Measurements from ENCODE around the gene BLNK.
A peak's percentile ranks its signal among the peaks of the same experiment; 100 is the strongest.

The BLNK gene

DNA sequence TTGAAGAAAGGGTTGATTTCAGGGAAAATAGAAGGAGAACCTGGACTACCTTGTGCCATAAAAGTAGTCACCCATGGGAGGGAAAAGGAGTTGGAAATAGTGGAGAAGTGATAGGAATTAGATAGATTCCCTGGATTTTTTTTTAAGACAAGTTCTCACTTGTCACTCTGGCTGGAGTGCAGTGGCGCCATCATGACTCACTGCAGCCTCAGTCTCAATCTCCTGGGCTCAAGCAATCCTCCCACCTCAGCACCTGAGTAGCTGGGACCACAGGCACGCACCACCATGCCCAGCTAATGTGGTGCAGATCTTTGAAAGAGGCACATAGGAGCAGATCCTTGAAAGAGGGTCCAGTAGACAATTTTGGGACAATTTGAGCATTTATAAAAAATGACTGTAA is 9.5 kb upstream of the BLNK start:
- TF ChIP-seq, protein P1, sequence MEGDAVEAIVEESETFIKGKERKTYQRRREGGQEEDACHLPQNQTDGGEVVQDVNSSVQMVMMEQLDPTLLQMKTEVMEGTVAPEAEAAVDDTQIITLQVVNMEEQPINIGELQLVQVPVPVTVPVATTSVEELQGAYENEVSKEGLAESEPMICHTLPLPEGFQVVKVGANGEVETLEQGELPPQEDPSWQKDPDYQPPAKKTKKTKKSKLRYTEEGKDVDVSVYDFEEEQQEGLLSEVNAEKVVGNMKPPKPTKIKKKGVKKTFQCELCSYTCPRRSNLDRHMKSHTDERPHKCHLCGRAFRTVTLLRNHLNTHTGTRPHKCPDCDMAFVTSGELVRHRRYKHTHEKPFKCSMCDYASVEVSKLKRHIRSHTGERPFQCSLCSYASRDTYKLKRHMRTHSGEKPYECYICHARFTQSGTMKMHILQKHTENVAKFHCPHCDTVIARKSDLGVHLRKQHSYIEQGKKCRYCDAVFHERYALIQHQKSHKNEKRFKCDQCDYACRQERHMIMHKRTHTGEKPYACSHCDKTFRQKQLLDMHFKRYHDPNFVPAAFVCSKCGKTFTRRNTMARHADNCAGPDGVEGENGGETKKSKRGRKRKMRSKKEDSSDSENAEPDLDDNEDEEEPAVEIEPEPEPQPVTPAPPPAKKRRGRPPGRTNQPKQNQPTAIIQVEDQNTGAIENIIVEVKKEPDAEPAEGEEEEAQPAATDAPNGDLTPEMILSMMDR (conservative IDR thresholded peaks at IDR 0.05; ENCODE audit: low read depth) = no peak
- ChIA-PET POLR2A (ENCODE audit: low non-redundant PET) (no interaction called here), CTCF (interaction anchor here (0.5 to 1.3 kb wide), 7 partner anchors 10 to 574 kb away, joined by 3 to 6 read pairs (median 3); partner anchors contain the start of gene BLNK)
- H3K27ac ChIP-seq = no peak overlapping the region
- peak; percentile 61 for DNase-seq (ENCODE audit: low spot score)

DNA sequence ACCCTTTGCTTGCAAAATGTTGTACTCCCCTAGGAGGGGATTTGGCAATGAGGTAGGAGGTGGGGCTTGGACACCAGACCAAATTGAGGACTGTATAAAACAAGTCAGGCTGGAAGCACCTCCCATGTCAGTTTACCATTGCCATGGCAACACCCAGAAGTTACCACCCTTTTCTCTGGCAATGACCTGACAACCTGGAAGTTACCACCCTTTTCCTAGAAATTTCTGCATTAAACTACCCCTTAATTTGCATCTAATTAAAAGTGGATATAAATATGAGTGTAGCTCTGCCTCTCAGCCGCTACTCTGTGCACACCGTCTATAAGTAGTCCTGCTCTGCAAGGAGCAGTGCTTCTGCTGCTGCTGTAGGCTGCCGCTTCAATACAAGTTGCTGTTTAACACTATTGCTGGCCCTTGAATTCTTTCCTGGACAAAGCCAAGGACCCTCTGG is 7.8 kb upstream of the BLNK start:
- TF ChIP-seq, protein P1 (conservative IDR thresholded peaks at IDR 0.05; ENCODE audit: low read depth) = no peak
- no peak overlapping the region for H3K27ac ChIP-seq
- no peak for DNase-seq (ENCODE audit: low spot score)
- CTCF ChIA-PET = interaction anchor here (0.6 to 0.7 kb wide), 2 partner anchors 55 to 284 kb away, joined by 3 to 5 read pairs; no protein-coding TSS in a partner anchor
- POLR2A ChIA-PET (ENCODE audit: low non-redundant PET) = interaction anchor here (0.6 kb wide), 1 partner anchor 1850 kb away, joined by 3 read pairs; no protein-coding TSS in a partner anchor

DNA sequence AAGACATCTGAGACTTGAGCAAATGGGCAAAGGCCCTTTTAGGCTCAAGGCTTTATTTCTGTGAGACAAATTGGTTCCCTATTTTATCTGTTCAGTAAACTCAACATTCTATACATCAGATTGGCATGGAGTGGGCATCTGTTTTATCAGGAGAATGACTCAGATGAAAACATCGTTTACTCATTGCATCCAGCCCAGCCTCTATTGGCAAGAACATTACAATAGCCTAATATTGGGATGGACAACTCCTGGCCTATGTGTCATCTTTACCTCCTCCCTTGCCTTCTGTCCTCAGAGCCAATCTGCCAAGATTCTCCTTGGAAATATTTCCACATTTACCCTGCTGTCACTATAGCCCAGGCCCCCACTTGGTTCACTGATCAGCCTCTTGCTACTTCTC is 5.5 kb upstream of the BLNK start:
- CTCF ChIA-PET = interaction anchor here (0.7 to 1.0 kb wide), 2 partner anchors 39 to 47 kb away, joined by 3 to 4 read pairs; no protein-coding TSS in a partner anchor
- POLR2A ChIA-PET (ENCODE audit: low non-redundant PET) = no interaction called here
- no peak overlapping the region for H3K27ac ChIP-seq
- TF ChIP-seq, protein P1 (conservative IDR thresholded peaks at IDR 0.05; ENCODE audit: low read depth) = no peak
- DNase-seq (ENCODE audit: low spot score) = peak; percentile 69

DNA sequence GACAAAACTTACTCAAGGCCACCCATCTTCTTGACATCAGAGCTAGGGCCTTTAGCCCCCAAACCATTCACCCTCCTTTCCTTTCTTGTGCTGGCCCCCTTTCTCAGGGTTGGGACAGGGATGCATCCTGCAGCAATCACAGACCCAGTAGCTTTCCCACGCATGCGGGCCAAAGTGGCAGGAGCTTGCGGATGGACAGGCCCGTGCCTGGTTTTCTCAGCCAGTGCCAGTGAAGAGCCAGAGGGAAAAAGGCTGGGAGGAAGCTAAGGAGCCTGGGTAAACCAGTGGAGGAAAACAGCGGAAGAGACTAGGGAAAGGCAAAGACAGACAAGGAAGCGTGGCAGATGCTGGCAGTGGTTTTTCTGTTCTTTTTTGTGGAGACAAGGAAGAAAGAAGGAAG is 5.1 kb upstream of the BLNK start:
- TF ChIP-seq, protein P1 (conservative IDR thresholded peaks at IDR 0.05; ENCODE audit: low read depth) = no peak
- DNase-seq (ENCODE audit: low spot score) = no peak
- ChIA-PET POLR2A (ENCODE audit: low non-redundant PET) (no interaction called here), CTCF (interaction anchor here (0.7 to 1.0 kb wide), 2 partner anchors 38 to 47 kb away, joined by 3 to 4 read pairs; no protein-coding TSS in a partner anchor)
- peak overlapping the region; percentile 23; the same call in 1 of the 2 replicates for H3K27ac ChIP-seq

DNA sequence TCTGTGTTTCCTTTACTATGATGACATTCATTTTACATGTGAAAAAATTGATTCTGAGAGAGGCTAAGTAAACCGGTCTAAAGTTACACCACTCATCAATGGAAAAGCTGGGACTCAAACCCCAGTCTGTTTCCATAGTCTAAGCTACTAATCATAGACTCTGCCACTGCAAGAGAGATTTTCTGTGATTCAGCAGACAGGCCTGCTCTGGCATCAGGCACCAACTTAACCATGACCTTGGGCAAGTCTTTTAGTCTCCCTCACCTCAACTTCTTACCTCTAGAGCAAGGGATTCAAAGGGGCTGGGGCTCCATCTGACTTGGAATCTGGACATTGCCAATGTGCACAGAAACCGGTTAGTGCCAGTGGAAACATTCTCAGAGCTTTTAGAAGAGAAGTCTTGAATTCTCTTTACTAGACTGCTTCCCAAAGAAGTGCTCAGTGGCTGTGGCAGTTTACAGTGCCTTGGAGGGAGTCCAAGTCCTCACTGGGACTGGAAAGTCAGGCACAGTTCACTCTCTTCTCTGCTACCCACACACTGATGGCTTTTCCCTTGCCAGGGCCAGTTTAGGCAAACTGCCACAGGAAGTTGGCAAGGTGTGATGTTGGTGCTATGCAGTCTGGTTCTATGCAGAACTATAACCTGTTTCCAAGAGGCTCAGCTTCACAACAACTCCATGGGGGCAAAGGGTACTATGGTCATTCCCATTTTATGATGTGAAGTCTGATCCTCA is 4.5 kb upstream of the BLNK start:
- POLR2A ChIA-PET (ENCODE audit: low non-redundant PET) = no interaction called here

More for the DNA sequence above, 4.5 kb upstream of the BLNK start:
- DNase-seq (ENCODE audit: low spot score) = no peak
- TF ChIP-seq, protein P1 (conservative IDR thresholded peaks at IDR 0.05; ENCODE audit: low read depth) = no peak
- CTCF ChIA-PET = interaction anchor here (1.0 kb wide), 1 partner anchor 46 kb away, joined by 4 read pairs; no protein-coding TSS in a partner anchor
- peak overlapping the region; percentile 23; the same call in 1 of the 2 replicates for H3K27ac ChIP-seq

Measured in RWPE1 (cell line).